H1 (cell line): Measurements from ENCODE around the gene SPIRE1. TPM values are rescaled to one million over a fixed set of nuclear protein-coding genes. Genes with fewer than 3 reads are reported as not detected.

Experiments
- CEBPB ChIP-seq: IDR thresholded peaks from 2 replicates; pipeline ENCODE4 v1.6.1; 2012; ENCODE audit warnings: low read depth, low read length
- KDM4A ChIP-seq: IDR thresholded peaks from one replicate; pipeline ENCODE4 v1.7.1; 2012; ENCODE audit warnings: low read depth, mild to moderate bottlenecking, moderate library complexity, low read length, inconsistent platforms; ENCODE audit not compliant: severe bottlenecking
- polyA plus RNA-seq, 7 experiments: library from polyadenylated mRNA; depleted of rRNA in 3 of 7; stranded (reverse) in 5 of 7; unstranded in 2 of 7; fragments of >200 nt in 5 of 7; fragments of 200-250 nt in 2 of 7; gene quantifications; 1 replicate in 5 of 7; 2 replicates in 1 of 7; 4 replicates in 1 of 7; pipeline versions ENCODE4 v1.2.1 to v1.2.3, GENCODE V29; 2011 to 2013; ENCODE audit warnings: missing spikeins in 2 of 7, mixed read lengths in 2 of 7
- total RNA-seq: library from RNA; stranded (reverse); fragmentation: NEBNext Ultra II Directional; extraction: Animal tissue kit (Norgen Biotek cat#: 25700); gene quantifications from 2 replicates; pipeline ENCODE4 v1.2.1, GENCODE V29; 2021

The SPIRE1 gene
- total and polyA plus RNA-seq, 2 of the 8 experiments (the other 6 are each of a cell fraction or from before 2014, with no cell fraction given) = 6.0 to 21.5 TPM

DNA sequence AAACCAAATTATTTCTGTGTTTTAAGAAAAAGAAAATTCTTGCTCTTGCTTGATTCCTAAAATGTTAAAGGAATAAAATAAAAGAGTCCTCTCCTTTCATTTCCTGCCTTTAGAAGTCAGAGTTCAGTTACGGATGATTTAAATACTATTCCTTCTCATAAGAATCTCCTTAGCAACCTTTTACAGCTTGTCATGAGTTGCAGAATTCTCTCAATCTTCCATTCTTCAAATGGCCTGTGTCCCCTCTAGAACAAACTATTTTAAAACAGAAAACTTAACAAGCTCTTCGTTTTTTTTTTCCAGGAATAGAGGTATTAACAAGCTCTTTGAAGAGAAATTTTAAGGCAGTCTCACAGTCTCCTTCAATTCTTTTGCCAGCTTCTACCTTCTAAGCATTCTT, 42.2 kb downstream of the SPIRE1 start (continued):
- TF ChIP-seq KDM4A (no peak), CEBPB (no peak)
